ENCODE data around the gene CARS2. TPM values are rescaled to one million over a fixed set of nuclear protein-coding genes. Genes with fewer than 3 reads are reported as not detected.

The CARS2 gene
- total RNA-seq, 1 donor: 161 TPM

- Histone ChIP-seq H3K36me3 (ENCODE audit: insufficient read depth, low read length) (peaks cover 85% of the 10 kb centered on the region), H2AFZ (ENCODE audit: low read length) (no peak overlapping the region), H3K79me2 (ENCODE audit: insufficient read depth, low read length) (peaks cover 45% of the 10 kb centered on the region), H3K4me1 (ENCODE audit: insufficient read depth, low read length) (no peaks in the 10 kb centered on the region), H3K9me3 (ENCODE audit: low read depth, low read length) (no peaks in the 10 kb centered on the region), H3K27ac (ENCODE audit: low read depth, low read length) (no peak overlapping the region), H3K27me3 (ENCODE audit: insufficient read depth, low read length) (no peaks in the 10 kb centered on the region), H4K20me1 (ENCODE audit: insufficient read depth, low read length) (peaks cover 6% of the 10 kb centered on the region), H3K4me2 (ENCODE audit: insufficient read depth, low read length) (no peak overlapping the region), H3K4me3 (ENCODE audit: insufficient read depth, low read length) (no peak overlapping the region)
- TF ChIP-seq CTCF (IDR thresholded peaks at IDR 0.05; ENCODE audit: extremely low read depth, low read depth, low read length): no peak
- peak; percentile 65 for DNase-seq (ENCODE audit: insufficient read length, low spot score, missing footprints)
These were observed 23.2 kb downstream of the CARS2 start for GRCh38 chr13:110682746-110683145.

- no peak for TF ChIP-seq CTCF (IDR thresholded peaks at IDR 0.05; ENCODE audit: extremely low read depth, low read depth, low read length)
- Histone ChIP-seq H3K9me3 (ENCODE audit: low read depth, low read length) (no peaks in the 10 kb centered on the region), H3K4me2 (ENCODE audit: insufficient read depth, low read length) (no peak overlapping the region), H3K36me3 (ENCODE audit: insufficient read depth, low read length) (peaks cover 80% of the 10 kb centered on the region), H3K4me3 (ENCODE audit: insufficient read depth, low read length) (no peak overlapping the region), H3K27me3 (ENCODE audit: insufficient read depth, low read length) (no peaks in the 10 kb centered on the region), H3K27ac (ENCODE audit: low read depth, low read length) (no peak overlapping the region), H3K4me1 (ENCODE audit: insufficient read depth, low read length) (no peaks in the 10 kb centered on the region), H4K20me1 (ENCODE audit: insufficient read depth, low read length) (peaks cover 6% of the 10 kb centered on the region), H2AFZ (ENCODE audit: low read length) (no peak overlapping the region), H3K79me2 (ENCODE audit: insufficient read depth, low read length) (peaks cover 46% of the 10 kb centered on the region)
- peak; percentile 78 for DNase-seq (ENCODE audit: insufficient read length, low spot score, missing footprints)
These were observed 23.9 kb downstream of the CARS2 start for GRCh38 chr13:110681868-110682550.

GRCh38 chr13:110680852-110681251, 25.1 kb downstream of the CARS2 start:
- Histone ChIP-seq H3K27me3 (ENCODE audit: insufficient read depth, low read length) (no peaks in the 10 kb centered on the region), H3K79me2 (ENCODE audit: insufficient read depth, low read length) (peaks cover 57% of the 10 kb centered on the region), H3K4me1 (ENCODE audit: insufficient read depth, low read length) (no peaks in the 10 kb centered on the region), H4K20me1 (ENCODE audit: insufficient read depth, low read length) (peaks cover 6% of the 10 kb centered on the region), H3K4me2 (ENCODE audit: insufficient read depth, low read length) (no peak overlapping the region), H2AFZ (ENCODE audit: low read length) (no peak overlapping the region), H3K36me3 (ENCODE audit: insufficient read depth, low read length) (peaks cover 82% of the 10 kb centered on the region), H3K9me3 (ENCODE audit: low read depth, low read length) (no peaks in the 10 kb centered on the region), H3K27ac (ENCODE audit: low read depth, low read length) (no peak overlapping the region), H3K4me3 (ENCODE audit: insufficient read depth, low read length) (no peak overlapping the region)
- DNase-seq (ENCODE audit: insufficient read length, low spot score, missing footprints): peak; percentile 82
- TF ChIP-seq CTCF (IDR thresholded peaks at IDR 0.05; ENCODE audit: extremely low read depth, low read depth, low read length): peak; percentile 36

- H3K4me1 ChIP-seq (ENCODE audit: insufficient read depth, low read length): no peaks in the 10 kb centered on the region
- H3K4me3 ChIP-seq (ENCODE audit: insufficient read depth, low read length): no peak overlapping the region
- H3K4me2 ChIP-seq (ENCODE audit: insufficient read depth, low read length): no peak overlapping the region
- H2AFZ ChIP-seq (ENCODE audit: low read length): no peak overlapping the region
- H3K9me3 ChIP-seq (ENCODE audit: low read depth, low read length): no peaks in the 10 kb centered on the region
- H3K36me3 ChIP-seq (ENCODE audit: insufficient read depth, low read length): peaks cover 60% of the 10 kb centered on the region
- H3K27ac ChIP-seq (ENCODE audit: low read depth, low read length): no peak overlapping the region
- H4K20me1 ChIP-seq (ENCODE audit: insufficient read depth, low read length): peaks cover 6% of the 10 kb centered on the region
- H3K79me2 ChIP-seq (ENCODE audit: insufficient read depth, low read length): peaks cover 61% of the 10 kb centered on the region
- H3K27me3 ChIP-seq (ENCODE audit: insufficient read depth, low read length): no peaks in the 10 kb centered on the region
- DNase-seq (ENCODE audit: insufficient read length, low spot score, missing footprints): peak; percentile 62
- no peak for TF ChIP-seq CTCF (IDR thresholded peaks at IDR 0.05; ENCODE audit: extremely low read depth, low read depth, low read length)
These were observed 28.0 kb downstream of the CARS2 start for GRCh38 chr13:110677731-110678545.

Data from osteoblast (primary cell).